ENCODE measurements around the gene EMC9. TPM values are rescaled to one million over a fixed set of nuclear protein-coding genes. Genes with fewer than 3 reads are reported as not detected.

Gene EMC9
- total RNA-seq, 2 donors from 2014 or later, result 28.7 to 37.5 TPM

DNA sequence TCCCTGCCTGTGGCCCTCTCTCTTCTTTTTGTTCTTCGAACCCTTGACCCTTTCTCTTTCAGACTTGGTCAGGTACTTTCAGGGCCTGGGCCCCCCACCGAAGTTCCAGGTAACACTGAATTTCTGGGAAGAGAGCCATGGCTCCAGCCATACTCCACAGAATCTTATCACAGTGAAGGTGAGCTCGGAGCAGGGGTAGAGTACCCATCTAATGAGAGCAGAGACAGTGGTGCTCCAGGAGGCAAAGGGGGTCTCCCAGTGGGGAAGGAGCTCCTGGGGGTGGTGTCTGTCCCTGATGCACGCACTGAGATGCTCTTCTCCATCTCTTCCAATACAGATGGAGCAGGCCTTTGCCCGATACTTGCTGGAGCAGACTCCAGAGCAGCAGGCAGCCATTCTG, 24.4 kb upstream of the EMC9 start:
- Mint-ChIP-seq H3K36me3 (peaks cover 24% of the 10 kb centered on the region), H3K27me3 (no peaks in the 10 kb centered on the region)

DNA sequence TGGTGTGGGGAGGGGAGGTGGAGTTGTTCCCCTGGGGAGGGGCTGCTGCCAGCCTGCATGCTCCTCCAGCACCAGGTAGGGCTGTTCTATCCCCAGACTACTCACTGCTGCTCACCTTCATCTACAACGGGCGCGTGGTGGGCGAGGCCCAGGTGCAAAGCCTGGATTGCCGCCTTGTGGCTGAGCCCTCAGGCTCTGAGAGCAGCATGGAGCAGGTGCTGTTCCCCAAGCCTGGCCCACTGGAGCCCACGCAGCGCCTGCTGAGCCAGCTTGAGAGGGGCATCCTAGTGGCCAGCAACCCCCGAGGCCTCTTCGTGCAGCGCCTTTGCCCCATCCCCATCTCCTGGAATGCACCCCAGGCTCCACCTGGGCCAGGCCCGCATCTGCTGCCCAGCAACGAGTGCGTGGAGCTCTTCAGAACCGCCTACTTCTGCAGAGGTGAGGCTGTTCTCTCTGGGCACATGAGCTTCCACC, 23.2 kb upstream of the EMC9 start:
- DNase-seq (ENCODE audit: low spot score), result no peak
- H3K27ac Mint-ChIP-seq, result peak overlapping the region; percentile 64 to 71
- H3K9me3 Mint-ChIP-seq, result no peaks in the 10 kb centered on the region
- H3K4me1 Mint-ChIP-seq (ENCODE audit: low read depth in 2 of 2), result peaks cover 39 to 49% of the 10 kb centered on the region in 2 donors
- H3K4me3 Mint-ChIP-seq, result peak overlapping the region; percentile 38
- no peak for ATAC-seq
- peaks cover 22% of the 10 kb centered on the region for H3K36me3 Mint-ChIP-seq
- H3K27me3 Mint-ChIP-seq, result no peaks in the 10 kb centered on the region

More for the DNA sequence above, 24.4 kb upstream of the EMC9 start:
- ATAC-seq, result no peak
- Mint-ChIP-seq H3K4me1 (ENCODE audit: low read depth in 2 of 2) (peaks cover 33 to 51% of the 10 kb centered on the region in 2 donors), H3K4me3 (no peak overlapping the region), H3K9me3 (no peaks in the 10 kb centered on the region), H3K27ac (peak overlapping the region in 1 of 2 donors; percentile 71)
- no peak for DNase-seq (ENCODE audit: low spot score)

DNA sequence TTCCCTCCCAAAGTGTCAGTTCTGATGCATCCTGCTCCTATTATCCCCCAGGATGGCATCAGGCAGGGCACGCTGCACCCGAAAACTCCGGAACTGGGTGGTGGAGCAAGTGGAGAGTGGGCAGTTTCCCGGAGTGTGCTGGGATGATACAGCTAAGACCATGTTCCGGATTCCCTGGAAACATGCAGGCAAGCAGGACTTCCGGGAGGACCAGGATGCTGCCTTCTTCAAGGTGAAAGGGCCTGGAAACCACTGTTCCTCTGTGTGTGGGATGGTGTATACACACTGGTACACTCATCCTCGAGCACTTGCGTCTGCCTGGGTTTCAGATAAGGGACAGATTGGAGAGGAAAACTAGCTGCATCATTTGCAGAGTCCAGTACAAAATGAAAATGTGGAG, 20.7 kb upstream of the EMC9 start:
- H3K4me3 Mint-ChIP-seq, result peak overlapping the region; percentile 96

DNA sequence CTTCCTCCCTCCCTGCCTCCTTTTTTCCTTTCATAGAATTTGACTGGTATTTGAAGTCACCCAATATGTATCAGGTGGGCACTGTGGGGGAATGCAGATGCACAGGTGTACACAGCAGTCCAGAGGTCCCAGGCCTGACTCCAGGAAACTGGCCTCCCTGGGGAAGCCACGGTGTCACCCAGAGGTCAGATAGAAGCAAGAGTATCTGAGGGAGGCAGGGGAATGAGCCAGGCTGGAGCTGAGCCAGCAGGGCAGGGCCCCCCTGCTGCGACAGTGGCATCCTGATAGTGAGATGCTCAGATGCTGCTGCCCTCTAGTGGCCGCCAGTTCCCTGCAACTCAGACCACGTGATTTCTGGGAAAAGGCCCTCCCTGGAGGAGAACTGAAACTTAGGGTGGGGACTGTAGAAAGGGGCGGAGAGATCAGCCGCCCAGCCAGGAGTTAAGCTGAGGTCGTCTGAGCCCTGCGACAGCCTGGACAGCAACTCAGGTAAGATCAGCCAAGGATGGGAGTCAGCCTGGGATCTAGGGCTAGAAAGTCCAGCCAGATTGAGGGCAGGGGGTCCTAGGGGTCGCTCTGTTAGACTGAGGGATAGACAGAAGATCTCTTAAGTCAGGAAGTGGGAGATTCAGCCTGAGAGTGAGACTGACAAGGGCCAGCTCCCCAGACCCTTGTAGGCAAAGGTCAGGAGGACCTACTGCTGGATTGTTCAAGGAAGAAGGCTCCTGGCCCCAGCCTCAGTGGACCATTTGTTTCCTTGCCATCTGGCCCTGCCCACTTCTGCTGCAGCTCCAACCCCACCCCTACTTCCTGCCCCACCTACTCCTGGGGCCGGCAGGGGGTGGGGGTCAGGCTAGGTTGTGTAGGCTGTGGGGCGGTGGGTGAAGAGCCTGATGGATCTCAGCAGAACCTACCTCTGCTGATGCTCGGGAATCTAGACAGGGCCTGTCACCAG, 19.7 kb upstream of the EMC9 start, which contains the start of gene IRF9:
Gene IRF9, plus strand, starts transcription at position 416 of the 955 bp plus-strand sequence. CDS start 880 bp downstream, outside the sequence.
- H3K4me3 Mint-ChIP-seq, result peak within 1 kb of the TSS; percentile 96
- DNase-seq (ENCODE audit: low spot score), result peak; percentile 96
- peaks cover 26 to 41% of the 10 kb centered on the region in 2 donors for H3K4me1 Mint-ChIP-seq (ENCODE audit: low read depth in 2 of 2)
- peaks cover 15% of the 10 kb centered on the region for H3K36me3 Mint-ChIP-seq
- peak within 1 kb of the TSS; percentile 95 to 97 for H3K27ac Mint-ChIP-seq
- H3K9me3 Mint-ChIP-seq, result no peaks in the 10 kb centered on the region
- ATAC-seq, result peak; percentile 91 to 93
- no peaks in the 10 kb centered on the region for H3K27me3 Mint-ChIP-seq

More for the DNA sequence above, 20.7 kb upstream of the EMC9 start:
- no peaks in the 10 kb centered on the region for H3K9me3 Mint-ChIP-seq
- H3K36me3 Mint-ChIP-seq, result peaks cover 9% of the 10 kb centered on the region
- DNase-seq (ENCODE audit: low spot score) (no peak), ATAC-seq (no peak)
- peaks cover 26 to 38% of the 10 kb centered on the region in 2 donors for H3K4me1 Mint-ChIP-seq (ENCODE audit: low read depth in 2 of 2)
- H3K27ac Mint-ChIP-seq, result peak overlapping the region; percentile 95 to 97
- H3K27me3 Mint-ChIP-seq, result no peaks in the 10 kb centered on the region

DNA sequence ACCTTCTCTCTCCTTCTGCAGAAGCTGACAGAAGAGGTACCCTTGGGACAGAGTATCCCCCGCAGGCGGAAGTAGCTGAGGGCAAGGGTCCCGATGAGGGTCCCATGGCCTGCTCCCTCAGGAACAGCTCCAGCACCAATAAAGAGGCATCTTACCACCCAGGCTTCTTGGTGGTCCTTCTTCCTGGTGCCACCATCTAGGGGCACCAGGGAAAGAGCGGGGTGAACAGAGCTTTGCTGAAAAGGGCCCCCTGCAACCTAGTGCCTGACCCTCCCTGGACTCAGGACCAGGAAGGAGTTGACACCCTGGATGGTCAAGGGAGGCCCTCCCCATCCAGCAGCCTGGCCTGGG, 19.1 kb upstream of the EMC9 start:
- peaks cover 21% of the 10 kb centered on the region for H3K36me3 Mint-ChIP-seq
- peak overlapping the region; percentile 95 to 97 for H3K27ac Mint-ChIP-seq
- H3K4me1 Mint-ChIP-seq (ENCODE audit: low read depth in 2 of 2), result peaks cover 26 to 42% of the 10 kb centered on the region in 2 donors

DNA sequence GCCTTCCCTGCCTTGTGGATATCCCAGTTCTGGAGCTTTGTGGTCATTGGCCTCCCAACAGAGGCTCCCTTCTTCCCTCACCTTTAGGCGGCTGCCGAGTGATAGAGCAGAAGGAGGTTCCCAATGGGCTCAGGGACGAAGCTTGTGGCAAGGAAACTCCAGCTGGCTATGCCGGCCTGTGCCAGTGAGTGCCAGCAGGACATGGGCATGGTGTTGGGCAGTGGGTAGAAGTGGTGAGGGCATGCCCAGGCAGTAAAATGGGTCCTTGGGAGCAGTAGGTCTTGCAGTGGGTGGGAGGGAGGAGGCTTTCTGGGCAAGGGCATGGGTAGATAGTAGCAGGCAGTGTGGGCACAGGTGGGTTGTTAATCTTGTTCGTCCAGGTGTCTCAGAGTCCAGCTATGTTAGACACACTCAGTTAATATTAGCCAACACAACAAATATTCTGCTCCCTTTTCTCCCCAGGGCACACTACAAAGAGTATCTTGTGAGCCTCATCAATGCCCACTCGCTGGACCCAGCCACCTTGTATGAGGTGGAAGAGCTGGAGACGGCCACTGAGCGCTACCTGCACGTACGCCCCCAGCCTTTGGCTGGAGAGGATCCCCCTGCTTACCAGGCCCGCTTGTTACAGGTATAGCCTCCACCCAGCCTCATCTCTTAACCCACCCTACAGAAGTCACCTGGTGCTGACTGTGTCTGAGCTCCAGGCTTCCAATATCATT, 18.5 kb upstream of the EMC9 start:
- no peak for ATAC-seq
- Mint-ChIP-seq H3K4me3 (no peak overlapping the region), H3K27ac (peak overlapping the region; percentile 95 to 97)

More for the DNA sequence above, 19.1 kb upstream of the EMC9 start:
- no peaks in the 10 kb centered on the region for H3K27me3 Mint-ChIP-seq
- H3K9me3 Mint-ChIP-seq, result no peaks in the 10 kb centered on the region
- ATAC-seq (peak in 1 of 2 donors; percentile 1), DNase-seq (ENCODE audit: low spot score) (no peak)
- H3K4me3 Mint-ChIP-seq, result no peak overlapping the region

DNA sequence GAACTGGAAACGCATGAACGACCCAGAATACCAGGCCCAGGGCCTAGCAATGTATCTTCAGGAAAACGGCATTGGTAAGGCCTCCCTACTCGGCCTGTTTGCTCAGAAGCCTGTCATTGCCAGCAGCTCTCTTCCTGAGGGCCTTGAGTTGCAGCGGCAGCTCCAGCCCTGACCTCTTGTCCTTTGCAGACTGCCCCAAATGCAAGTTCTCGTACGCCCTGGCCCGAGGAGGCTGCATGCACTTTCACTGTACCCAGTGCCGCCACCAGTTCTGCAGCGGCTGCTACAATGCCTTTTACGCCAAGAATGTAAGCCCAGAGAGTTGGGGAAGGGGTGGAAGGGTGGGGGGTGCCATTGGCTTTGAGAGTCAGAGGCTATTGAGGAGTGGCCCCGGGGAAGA, 15.9 kb upstream of the EMC9 start:
- no peak for ATAC-seq
- Mint-ChIP-seq H3K9me3 (no peaks in the 10 kb centered on the region), H3K4me1 (ENCODE audit: low read depth in 2 of 2) (peaks cover 17 to 24% of the 10 kb centered on the region in 2 donors), H3K27me3 (no peaks in the 10 kb centered on the region), H3K36me3 (peaks cover 14% of the 10 kb centered on the region), H3K4me3 (no peak overlapping the region), H3K27ac (peak overlapping the region in 1 of 2 donors; percentile 62)
- DNase-seq (ENCODE audit: low spot score), result no peak

More for the DNA sequence above, 18.5 kb upstream of the EMC9 start:
- no peaks in the 10 kb centered on the region for H3K27me3 Mint-ChIP-seq
- DNase-seq (ENCODE audit: low spot score), result no peak
- no peaks in the 10 kb centered on the region for H3K9me3 Mint-ChIP-seq
- H3K36me3 Mint-ChIP-seq, result peaks cover 23% of the 10 kb centered on the region
- peaks cover 26 to 41% of the 10 kb centered on the region in 2 donors for H3K4me1 Mint-ChIP-seq (ENCODE audit: low read depth in 2 of 2)

DNA sequence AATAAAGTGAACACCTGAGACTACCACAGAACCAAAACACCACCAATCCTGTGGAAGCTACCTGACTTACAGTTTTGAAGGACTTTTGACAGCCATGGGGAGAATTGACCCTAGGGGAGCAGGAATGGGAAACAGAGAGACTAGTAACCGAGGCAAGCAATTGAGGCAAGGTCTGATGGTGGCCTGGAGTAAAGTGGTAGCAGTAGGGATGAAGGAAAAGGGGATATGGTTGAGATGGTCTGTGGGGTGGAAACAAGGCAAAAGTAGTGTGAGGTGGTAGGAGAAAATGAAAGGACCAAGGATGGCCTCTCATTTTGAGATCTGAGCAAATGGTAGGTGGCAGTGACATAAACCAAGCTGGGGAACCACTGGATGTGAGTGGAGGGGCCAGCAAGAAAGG, 15.4 kb upstream of the EMC9 start:
- H3K4me3 Mint-ChIP-seq, result no peak overlapping the region
- no peaks in the 10 kb centered on the region for H3K27me3 Mint-ChIP-seq
- H3K36me3 Mint-ChIP-seq, result peaks cover 14% of the 10 kb centered on the region
- H3K4me1 Mint-ChIP-seq (ENCODE audit: low read depth in 2 of 2), result peaks cover 13 to 19% of the 10 kb centered on the region in 2 donors
- H3K9me3 Mint-ChIP-seq, result no peaks in the 10 kb centered on the region
- peak overlapping the region in 1 of 2 donors; percentile 62 for H3K27ac Mint-ChIP-seq
- DNase-seq (ENCODE audit: low spot score) (no peak), ATAC-seq (no peak)

DNA sequence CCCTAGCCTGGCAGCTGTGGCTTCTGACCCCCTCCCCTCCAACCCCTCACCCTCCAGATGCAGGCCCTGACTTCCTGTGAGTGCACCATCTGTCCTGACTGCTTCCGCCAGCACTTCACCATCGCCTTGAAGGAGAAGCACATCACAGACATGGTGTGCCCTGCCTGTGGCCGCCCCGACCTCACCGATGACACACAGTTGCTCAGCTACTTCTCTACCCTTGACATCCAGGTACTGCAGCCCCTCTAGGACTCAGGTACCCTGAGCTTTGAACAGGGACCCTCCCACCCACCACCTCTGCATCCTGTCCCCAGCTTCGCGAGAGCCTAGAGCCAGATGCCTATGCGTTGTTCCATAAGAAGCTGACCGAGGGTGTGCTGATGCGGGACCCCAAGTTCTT, 13.7 kb upstream of the EMC9 start:
- H3K4me1 Mint-ChIP-seq (ENCODE audit: low read depth in 2 of 2), result peaks cover 5 to 14% of the 10 kb centered on the region in 2 donors
- H3K4me3 Mint-ChIP-seq, result no peak overlapping the region
- H3K27ac Mint-ChIP-seq, result peak overlapping the region in 1 of 2 donors; percentile 72
- ATAC-seq (no peak), DNase-seq (ENCODE audit: low spot score) (no peak)
- no peaks in the 10 kb centered on the region for H3K9me3 Mint-ChIP-seq
- peaks cover 14% of the 10 kb centered on the region for H3K36me3 Mint-ChIP-seq
- H3K27me3 Mint-ChIP-seq, result no peaks in the 10 kb centered on the region

DNA sequence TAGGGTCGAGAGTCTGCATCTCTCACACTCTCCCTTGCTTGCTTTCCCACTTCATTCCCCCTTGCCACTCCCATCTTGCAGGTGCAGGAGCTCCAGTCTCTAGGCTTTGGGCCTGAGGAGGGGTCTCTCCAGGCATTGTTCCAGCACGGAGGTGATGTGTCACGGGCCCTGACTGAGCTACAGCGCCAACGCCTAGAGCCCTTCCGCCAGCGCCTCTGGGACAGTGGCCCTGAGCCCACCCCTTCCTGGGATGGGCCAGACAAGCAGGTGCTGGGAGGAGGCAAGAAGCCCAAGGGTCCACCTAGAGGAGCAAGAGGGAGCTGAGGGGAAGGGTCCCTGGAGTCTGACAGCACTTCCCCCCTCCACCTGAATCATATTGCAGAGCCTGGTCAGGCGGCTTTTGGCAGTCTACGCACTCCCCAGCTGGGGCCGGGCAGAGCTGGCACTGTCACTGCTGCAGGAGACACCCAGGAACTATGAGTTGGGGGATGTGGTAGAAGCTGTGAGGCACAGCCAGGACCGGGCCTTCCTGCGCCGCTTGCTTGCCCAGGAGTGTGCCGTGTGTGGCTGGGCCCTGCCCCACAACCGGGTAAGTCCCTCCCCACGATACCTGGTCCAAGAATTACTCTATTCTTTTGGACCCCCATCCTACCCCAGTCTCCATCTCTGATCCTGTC, 10.2 kb upstream of the EMC9 start:
- Mint-ChIP-seq H3K36me3 (peaks cover 13% of the 10 kb centered on the region), H3K4me1 (ENCODE audit: low read depth in 2 of 2) (peaks cover 23 to 28% of the 10 kb centered on the region in 2 donors), H3K27me3 (no peaks in the 10 kb centered on the region), H3K4me3 (no peak overlapping the region), H3K27ac (no peak overlapping the region), H3K9me3 (no peaks in the 10 kb centered on the region)
- DNase-seq (ENCODE audit: low spot score) (no peak), ATAC-seq (no peak)

DNA sequence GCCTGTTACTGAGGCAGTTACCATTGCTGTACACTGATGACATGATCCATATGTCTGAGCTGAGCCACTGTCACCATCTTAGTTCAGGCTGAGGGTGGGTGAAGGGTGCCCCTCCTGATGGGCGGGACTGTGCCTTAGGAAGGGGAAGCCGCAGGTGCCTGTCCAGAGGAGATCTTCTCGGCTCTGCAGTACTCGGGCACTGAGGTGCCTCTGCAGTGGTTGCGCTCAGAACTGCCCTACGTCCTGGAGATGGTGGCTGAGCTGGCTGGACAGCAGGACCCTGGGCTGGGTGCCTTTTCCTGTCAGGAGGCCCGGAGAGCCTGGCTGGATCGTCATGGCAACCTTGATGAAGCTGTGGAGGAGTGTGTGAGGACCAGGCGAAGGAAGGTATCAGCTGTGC, 9.6 kb upstream of the EMC9 start:
- no peaks in the 10 kb centered on the region for H3K27me3 Mint-ChIP-seq
- peaks cover 13% of the 10 kb centered on the region for H3K36me3 Mint-ChIP-seq
- ATAC-seq (no peak), DNase-seq (ENCODE audit: low spot score) (no peak)
- peaks cover 27 to 28% of the 10 kb centered on the region in 2 donors for H3K4me1 Mint-ChIP-seq (ENCODE audit: low read depth in 2 of 2)
- H3K27ac Mint-ChIP-seq, result no peak overlapping the region
- no peak overlapping the region for H3K4me3 Mint-ChIP-seq
- no peaks in the 10 kb centered on the region for H3K9me3 Mint-ChIP-seq

DNA sequence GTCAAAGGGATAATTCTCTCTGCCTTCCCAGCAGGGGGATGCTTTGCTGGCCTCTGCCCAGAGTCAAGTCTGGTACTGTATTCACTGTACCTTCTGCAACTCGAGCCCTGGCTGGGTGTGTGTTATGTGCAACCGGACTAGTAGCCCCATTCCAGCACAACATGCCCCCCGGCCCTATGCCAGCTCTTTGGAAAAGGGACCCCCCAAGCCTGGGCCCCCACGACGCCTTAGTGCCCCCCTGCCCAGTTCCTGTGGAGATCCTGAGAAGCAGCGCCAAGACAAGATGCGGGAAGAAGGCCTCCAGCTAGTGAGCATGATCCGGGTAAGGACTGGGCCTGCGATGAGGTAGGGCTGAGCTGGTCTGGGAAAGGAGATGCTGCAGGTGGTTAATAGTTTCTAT, 9.2 kb upstream of the EMC9 start:
- DNase-seq (ENCODE audit: low spot score) (no peak), ATAC-seq (no peak)
- peaks cover 13% of the 10 kb centered on the region for H3K36me3 Mint-ChIP-seq
- H3K4me3 Mint-ChIP-seq, result no peak overlapping the region
- H3K27ac Mint-ChIP-seq, result no peak overlapping the region
- peaks cover 28 to 32% of the 10 kb centered on the region in 2 donors for H3K4me1 Mint-ChIP-seq (ENCODE audit: low read depth in 2 of 2)
- H3K9me3 Mint-ChIP-seq, result no peaks in the 10 kb centered on the region
- H3K27me3 Mint-ChIP-seq, result no peaks in the 10 kb centered on the region

DNA sequence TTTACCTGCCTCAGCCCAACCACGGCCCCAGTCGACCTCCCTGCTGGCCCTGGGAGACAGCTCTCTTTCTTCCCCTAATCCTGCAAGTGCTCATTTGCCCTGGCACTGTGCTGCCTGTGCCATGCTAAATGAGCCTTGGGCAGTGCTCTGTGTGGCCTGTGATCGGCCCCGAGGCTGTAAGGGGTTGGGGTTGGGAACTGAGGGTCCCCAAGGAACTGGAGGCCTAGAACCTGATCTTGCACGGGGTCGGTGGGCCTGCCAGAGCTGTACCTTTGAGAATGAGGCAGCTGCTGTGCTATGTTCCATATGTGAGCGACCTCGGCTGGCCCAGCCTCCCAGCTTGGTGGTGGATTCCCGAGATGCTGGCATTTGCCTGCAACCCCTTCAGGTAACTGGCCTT, 8.7 kb upstream of the EMC9 start:
- Mint-ChIP-seq H3K4me3 (no peak overlapping the region), H3K27ac (no peak overlapping the region), H3K36me3 (peaks cover 12% of the 10 kb centered on the region), H3K4me1 (ENCODE audit: low read depth in 2 of 2) (peaks cover 31 to 37% of the 10 kb centered on the region in 2 donors), H3K27me3 (no peaks in the 10 kb centered on the region), H3K9me3 (no peaks in the 10 kb centered on the region)
- ATAC-seq, result no peak
- no peak for DNase-seq (ENCODE audit: low spot score)
